Suprapubic skin (tissue), 3 donors: ENCODE results near the gene DHDH.

Experiments
- CTCF ChIP-seq, 2 donors: fragments of 200-600 bp in 1 of 2; fragments of 450-650 bp in 1 of 2; sonication (generic) in 1 of 2; IDR thresholded peaks; one replicate each; pipeline ENCODE4 v1.5.1; 2016 to 2019; ENCODE audit warnings: antibody characterized with exemption in 2 of 2, mild to moderate bottlenecking in 1 of 2, moderate library complexity in 1 of 2
- POLR2AphosphoS5 ChIP-seq, 3 donors: sonication (generic); formaldehyde crosslinking; IDR thresholded peaks; one replicate each; pipeline ENCODE4 v1.6.1; 2017; ENCODE audit warnings: antibody characterized with exemption in 3 of 3

GRCh38 chr19:48915757-48916156 lies 17.7 kb upstream of the DHDH start:
- no peak for TF ChIP-seq CTCF (IDR thresholded peaks at IDR 0.05)
- TF ChIP-seq POLR2AphosphoS5 (IDR thresholded peaks at IDR 0.05), result no peak
